HepG2 (cell line): ENCODE results near the gene ARL4C. TPM values are rescaled to one million over a fixed set of nuclear protein-coding genes. Genes with fewer than 3 reads are reported as not detected.

Source experiments
- DMAP1 ChIP-seq: IDR thresholded peaks from 2 replicates; pipeline ENCODE4 v1.6.1; 2016
- FOXK1 ChIP-seq: sonication (generic); formaldehyde crosslinking; IDR thresholded peaks from 2 replicates; pipeline ENCODE4 v1.4.0; 2020; ENCODE audit warnings: low read depth, missing genetic modification reagents, borderline replicate concordance
- HDAC1 ChIP-seq: sonication (generic); formaldehyde crosslinking; IDR thresholded peaks from 2 replicates; pipeline ENCODE4 v1.5.1; 2020; ENCODE audit warnings: mild to moderate bottlenecking, missing genetic modification reagents
- KDM5B ChIP-seq: sonication (generic); formaldehyde crosslinking; IDR thresholded peaks from 2 replicates; pipeline ENCODE4 v1.4.0; 2020; ENCODE audit warnings: missing genetic modification reagents, mild to moderate bottlenecking, borderline replicate concordance
- LCORL ChIP-seq, 2 experiments: fragments of 450-650 bp in 1 of 2; sonication (generic) in 1 of 2; formaldehyde crosslinking in 1 of 2; IDR thresholded peaks; 2 replicates each; pipeline versions ENCODE4 v1.5.0 to v1.6.1; 2017 to 2020; ENCODE audit warnings: antibody characterized with exemption in 1 of 2, missing genetic modification reagents in 1 of 2
- MAZ ChIP-seq, 2 experiments: sonication (generic) in 1 of 2; formaldehyde crosslinking in 1 of 2; IDR thresholded peaks; 2 replicates each; pipeline versions ENCODE4 v1.5.0 to v1.6.1; 2012 to 2020; ENCODE audit warnings: low read depth in 2 of 2, mild to moderate bottlenecking in 2 of 2, borderline replicate concordance in 1 of 2, improper control_type of control experiment in 1 of 2, low read length in 1 of 2, missing genetic modification reagents in 1 of 2, moderate library complexity in 1 of 2
- MEIS1 ChIP-seq: sonication (generic); formaldehyde crosslinking; IDR thresholded peaks from 2 replicates; pipeline ENCODE4 v1.9.0; 2021; ENCODE audit warnings: mild to moderate bottlenecking, missing genetic modification reagents, moderate library complexity, borderline replicate concordance
- MTA1 ChIP-seq: sonication (generic); formaldehyde crosslinking; IDR thresholded peaks from 2 replicates; pipeline ENCODE4 v1.4.0; 2020; ENCODE audit warnings: missing genetic modification reagents, mild to moderate bottlenecking, borderline replicate concordance
- NCOA5 ChIP-seq: sonication (generic); formaldehyde crosslinking; IDR thresholded peaks from 2 replicates; pipeline ENCODE4 v1.4.0; 2020; ENCODE audit warnings: missing genetic modification reagents
- PRDM10 ChIP-seq: sonication (generic); formaldehyde crosslinking; IDR thresholded peaks from 2 replicates; pipeline ENCODE4 v1.4.0; 2020; ENCODE audit warnings: low read depth, missing genetic modification reagents
- RORA ChIP-seq: sonication (generic); formaldehyde crosslinking; IDR thresholded peaks from 2 replicates; pipeline ENCODE4 v1.5.0; 2020; ENCODE audit warnings: mild to moderate bottlenecking, missing genetic modification reagents, moderate library complexity
- SMARCC2 ChIP-seq: fragments of 450-650 bp; IDR thresholded peaks from 2 replicates; pipeline ENCODE4 v1.6.1; 2017; ENCODE audit warnings: antibody characterized with exemption, mild to moderate bottlenecking
- SP5 ChIP-seq: IDR thresholded peaks from 2 replicates; pipeline ENCODE4 v1.6.1; 2016; ENCODE audit warnings: low read depth, borderline replicate concordance
- SRY ChIP-seq: sonication (generic); formaldehyde crosslinking; IDR thresholded peaks from 2 replicates; pipeline ENCODE4 v1.8.0; 2022; ENCODE audit warnings: mild to moderate bottlenecking, missing genetic modification reagents
- TARDBP ChIP-seq: sonication (generic); formaldehyde crosslinking; IDR thresholded peaks from 2 replicates; pipeline ENCODE4 v1.8.0; 2022; ENCODE audit warnings: mild to moderate bottlenecking, missing genetic modification reagents
- TBX2 ChIP-seq: sonication (generic); formaldehyde crosslinking; IDR thresholded peaks from 2 replicates; pipeline ENCODE4 v1.5.0; 2020; ENCODE audit warnings: missing genetic modification reagents, mild to moderate bottlenecking, borderline replicate concordance
- XBP1 ChIP-seq: sonication (generic); formaldehyde crosslinking; IDR thresholded peaks from 2 replicates; pipeline ENCODE4 v1.5.0; 2020; ENCODE audit warnings: missing genetic modification reagents
- YY1 ChIP-seq: IDR thresholded peaks from 2 replicates; pipeline ENCODE4 v1.6.1; 2011; ENCODE audit warnings: low read length, low read depth, moderate library complexity, mild to moderate bottlenecking; ENCODE audit not compliant: insufficient read depth, insufficient replicate concordance
- ZFP36L1 ChIP-seq: sonication (generic); formaldehyde crosslinking; IDR thresholded peaks from 2 replicates; pipeline ENCODE4 v1.8.0; 2022; ENCODE audit warnings: mild to moderate bottlenecking, missing genetic modification reagents, moderate library complexity
- ZNF30 ChIP-seq: sonication (generic); formaldehyde crosslinking; IDR thresholded peaks from 2 replicates; pipeline ENCODE4 v1.5.0; 2020; ENCODE audit warnings: mild to moderate bottlenecking, missing genetic modification reagents
- ZNF350 ChIP-seq: sonication (generic); formaldehyde crosslinking; IDR thresholded peaks from 2 replicates; pipeline ENCODE4 v1.4.0; 2020; ENCODE audit warnings: mild to moderate bottlenecking, low read depth, missing genetic modification reagents, borderline replicate concordance
- ZNF530 ChIP-seq: sonication (generic); formaldehyde crosslinking; IDR thresholded peaks from 2 replicates; pipeline ENCODE4 v1.5.0; 2020; ENCODE audit warnings: low read depth, mild to moderate bottlenecking, missing genetic modification reagents
- ZNF770 ChIP-seq: sonication (generic); formaldehyde crosslinking; IDR thresholded peaks from 2 replicates; pipeline ENCODE4 v1.5.0; 2020; ENCODE audit warnings: mild to moderate bottlenecking, missing genetic modification reagents
- ZNF772 ChIP-seq: sonication (generic); formaldehyde crosslinking; IDR thresholded peaks from 2 replicates; pipeline ENCODE4 v1.5.0; 2020; ENCODE audit warnings: mild to moderate bottlenecking, missing genetic modification reagents
- ZNF775 ChIP-seq: sonication (generic); formaldehyde crosslinking; IDR thresholded peaks from 2 replicates; pipeline ENCODE4 v1.4.0; 2020; ENCODE audit warnings: missing genetic modification reagents, mild to moderate bottlenecking, moderate library complexity, borderline replicate concordance
- polyA plus RNA-seq, 8 experiments: library from polyadenylated mRNA; depleted of rRNA in 3 of 8; stranded (reverse) in 7 of 8; unstranded in 1 of 8; fragments of >200 nt; fragmentation: Illumina TruSeq in 4 of 8; extraction: Trizol in 4 of 8; gene quantifications; 2 replicates each; pipeline versions ENCODE4 v1.2.1 to v1.2.3, GENCODE V29; 2011 to 2016; ENCODE audit warnings: low read depth in 4 of 8, missing spikeins in 1 of 8, mixed read lengths in 1 of 8; ENCODE audit not compliant: insufficient read depth in 1 of 8
- total RNA-seq, 5 experiments: library from RNA; depleted of rRNA; stranded (reverse); fragments of >200 nt; fragmentation: Illumina TruSeq; extraction: Trizol; gene quantifications; 2 replicates each; pipeline ENCODE4 v1.2.3, GENCODE V29; 2016; ENCODE audit warnings: low read depth in 1 of 5

The ARL4C gene
- total and polyA plus RNA-seq, 2 of the 13 experiments (the other 11 are each of a cell fraction or from before 2014, with no cell fraction given) = 0.07 to 0.15 TPM

- TF ChIP-seq FOXK1 (CRISPR knock-in tag) = no peak
- TF ChIP-seq RORA (CRISPR knock-in tag) = no peak
- TF ChIP-seq DMAP1 (CRISPR knock-in tag) = no peak
- peak; percentile 79; the same call in 1 of the 2 replicates for TF ChIP-seq PRDM10 (CRISPR knock-in tag)
- TF ChIP-seq YY1 = peak; percentile 23
- peak; percentile 53; the same call in 1 of the 2 replicates for TF ChIP-seq ZNF772 (CRISPR knock-in tag)
- no peak for TF ChIP-seq MEIS1 (CRISPR knock-in tag)
- 0 out of 2 replicates have a peak, but pooled peaks have one; percentile 29 for TF ChIP-seq KDM5B (CRISPR knock-in tag)
- no peak for TF ChIP-seq SRY (CRISPR knock-in tag)
- no peak for TF ChIP-seq SMARCC2
- TF ChIP-seq NCOA5 = no peak
- no peak for TF ChIP-seq TARDBP (CRISPR knock-in tag)
- TF ChIP-seq ZFP36L1 (CRISPR knock-in tag) = no peak
- TF ChIP-seq MAZ (IDR thresholded peaks at IDR 0.05; ENCODE audit: borderline replicate concordance, low read depth, low read length) = no peak
- TF ChIP-seq MAZ (CRISPR knock-in tag; IDR thresholded peaks at IDR 0.05; ENCODE audit: low read depth) = 0 out of 2 replicates have a peak, but pooled peaks have one; percentile 30
- no peak for TF ChIP-seq ZNF770
- 0 out of 2 replicates have a peak, but pooled peaks have one; percentile 67 for TF ChIP-seq MTA1 (CRISPR knock-in tag)
- TF ChIP-seq XBP1 = no peak
- no peak for TF ChIP-seq ZNF30
- TF ChIP-seq ZNF530 (CRISPR knock-in tag) = no peak
- TF ChIP-seq TBX2 (CRISPR knock-in tag) = peak; percentile 43; the same call in 1 of the 2 replicates
- TF ChIP-seq SP5 = peak; percentile 41; the same call in 1 of the 2 replicates
- TF ChIP-seq ZNF775 (CRISPR knock-in tag) = no peak
- peak; percentile 35; the same call in 1 of the 2 replicates for TF ChIP-seq ZNF350 (CRISPR knock-in tag)
- no peak for TF ChIP-seq LCORL (IDR thresholded peaks at IDR 0.05)
- peak; percentile 26; the same call in 1 of the 2 replicates for TF ChIP-seq LCORL (CRISPR knock-in tag; IDR thresholded peaks at IDR 0.05)
- peak; percentile 40; the same call in 1 of the 2 replicates for TF ChIP-seq HDAC1
These were observed 37.6 kb upstream of the ARL4C start (continued) for GRCh38 chr2:234534515-234534914.
